ENCODE results near the gene NOL9. TPM values are rescaled to one million over a fixed set of nuclear protein-coding genes. Genes with fewer than 3 reads are reported as not detected.

NOL9 gene
- total and polyA plus RNA-seq, 10 of the 15 experiments (the other 5 are each of a cell fraction or from before 2014, with no cell fraction given), result 3.9 to 35.9 (median 23.0) TPM

DNA sequence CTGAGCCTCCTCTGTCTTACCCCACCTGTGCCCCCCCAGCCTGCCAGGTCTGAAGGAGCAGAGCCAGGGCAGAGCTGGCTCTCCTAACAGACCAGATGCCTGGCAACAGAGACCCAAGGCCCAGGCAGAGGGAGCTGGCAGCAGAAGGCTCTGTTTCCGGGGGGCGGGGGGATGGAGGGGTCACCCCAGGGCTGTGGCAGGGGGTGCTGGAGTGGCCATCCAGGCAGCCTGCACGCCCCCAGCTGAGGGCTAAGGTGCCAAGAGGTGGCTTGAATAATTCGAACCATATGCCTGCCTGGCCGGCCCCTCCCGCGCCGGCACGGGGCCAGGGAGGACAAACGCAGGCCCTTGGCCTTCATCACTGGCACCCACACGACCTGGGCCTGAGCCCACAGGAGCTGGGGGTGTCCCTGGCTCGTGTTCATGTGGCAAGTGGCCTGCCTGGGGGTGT, 46.8 kb downstream of the NOL9 start:
- no peaks in the 10 kb centered on the region for H3K79me2 ChIP-seq (ENCODE audit: control insufficient read depth, insufficient read depth, low read length)
- TF ChIP-seq RB1 (IDR thresholded peaks at IDR 0.05; ENCODE audit: borderline replicate concordance) (no peak), ZNF384 (IDR thresholded peaks at IDR 0.05; ENCODE audit: borderline replicate concordance, low read depth, low read length) (no peak), SKIL (IDR thresholded peaks at IDR 0.05; ENCODE audit: low read depth, poor library complexity, severe bottlenecking) (no peak), LARP7 (IDR thresholded peaks at IDR 0.05) (no peak), TCF12 (IDR thresholded peaks at IDR 0.05; ENCODE audit: low read depth, low read length) (no peak), FOXK2 (IDR thresholded peaks at IDR 0.05) (no peak), RBBP5 (conservative IDR thresholded peaks at IDR 0.05) (no peak), NFYB (IDR thresholded peaks at IDR 0.05; ENCODE audit: insufficient read depth, low read depth, low read length) (no peak), TCF3 (IDR thresholded peaks at IDR 0.05; ENCODE audit: borderline replicate concordance, insufficient read depth, low read depth, low read length) (no peak), CHD2 (IDR thresholded peaks at IDR 0.05; ENCODE audit: borderline replicate concordance, low read depth, low read length) (no peak), SMAD1 (IDR thresholded peaks at IDR 0.05; ENCODE audit: low read depth, partially characterized antibody) (no peak), ATF7 (IDR thresholded peaks at IDR 0.05; ENCODE audit: low read depth) (no peak)
- TF ChIP-seq, protein P1, sequence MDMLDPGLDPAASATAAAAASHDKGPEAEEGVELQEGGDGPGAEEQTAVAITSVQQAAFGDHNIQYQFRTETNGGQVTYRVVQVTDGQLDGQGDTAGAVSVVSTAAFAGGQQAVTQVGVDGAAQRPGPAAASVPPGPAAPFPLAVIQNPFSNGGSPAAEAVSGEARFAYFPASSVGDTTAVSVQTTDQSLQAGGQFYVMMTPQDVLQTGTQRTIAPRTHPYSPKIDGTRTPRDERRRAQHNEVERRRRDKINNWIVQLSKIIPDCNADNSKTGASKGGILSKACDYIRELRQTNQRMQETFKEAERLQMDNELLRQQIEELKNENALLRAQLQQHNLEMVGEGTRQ (IDR thresholded peaks at IDR 0.05; ENCODE audit: borderline replicate concordance, low read depth, low read length), result no peak
- TF ChIP-seq, protein P2, sequence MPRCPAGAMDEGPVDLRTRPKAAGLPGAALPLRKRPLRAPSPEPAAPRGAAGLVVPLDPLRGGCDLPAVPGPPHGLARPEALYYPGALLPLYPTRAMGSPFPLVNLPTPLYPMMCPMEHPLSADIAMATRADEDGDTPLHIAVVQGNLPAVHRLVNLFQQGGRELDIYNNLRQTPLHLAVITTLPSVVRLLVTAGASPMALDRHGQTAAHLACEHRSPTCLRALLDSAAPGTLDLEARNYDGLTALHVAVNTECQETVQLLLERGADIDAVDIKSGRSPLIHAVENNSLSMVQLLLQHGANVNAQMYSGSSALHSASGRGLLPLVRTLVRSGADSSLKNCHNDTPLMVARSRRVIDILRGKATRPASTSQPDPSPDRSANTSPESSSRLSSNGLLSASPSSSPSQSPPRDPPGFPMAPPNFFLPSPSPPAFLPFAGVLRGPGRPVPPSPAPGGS (IDR thresholded peaks at IDR 0.05; ENCODE audit: borderline replicate concordance, insufficient read depth, low read depth, low read length, poor library complexity, severe bottlenecking), result no peak
- ATAC-seq, result no peak
- H3K4me1 ChIP-seq (ENCODE audit: control insufficient read depth, insufficient read depth, low read length), result no peaks in the 10 kb centered on the region
- CTCF ChIA-PET, result interaction anchor here (0.6 kb wide), 1 partner anchor 17 kb away, joined by 4 read pairs; no protein-coding TSS in a partner anchor
- DNase-seq (ENCODE audit: low read depth, low spot score), result no peak
- H3K9me3 ChIP-seq (replicated peaks; ENCODE audit: control insufficient read depth, insufficient read depth, low read length), result no peaks in the 10 kb centered on the region
- H2AFZ ChIP-seq (ENCODE audit: control insufficient read depth, low read depth, low read length), result no peak overlapping the region
- H3K9ac ChIP-seq (ENCODE audit: control insufficient read depth, insufficient read depth, low read length), result no peak overlapping the region
- SMC1A ChIA-PET (ENCODE audit: uncharacterized antibody, unreplicated experiment), result no interaction called here
- H3K27me3 ChIP-seq (replicated peaks in 1 of 2; ENCODE audit: control insufficient read depth in 2 of 2, insufficient read depth in 2 of 2, low read length in 1 of 2), result no peaks in the 10 kb centered on the region; a peak in 1 of 4 replicates
- no peak overlapping the region for H3K27ac ChIP-seq (ENCODE audit: control insufficient read depth, insufficient read depth)
- FAIRE-seq, result no peak
- H3K4me3 ChIP-seq, result no peak overlapping the region
- RAD21 ChIA-PET (ENCODE audit: unreplicated experiment), result interaction anchor here (0.8 kb wide), 1 partner anchor 12 kb away, joined by 4 read pairs; no protein-coding TSS in a partner anchor
- H3K36me3 ChIP-seq (ENCODE audit: control insufficient read depth in 2 of 2, insufficient read depth in 2 of 2, low read length in 1 of 2), result no peaks in the 10 kb centered on the region
- intact Hi-C loops (cut with micrococcal nuclease; ENCODE audit: unreplicated experiment) (no loop called here), in situ Hi-C loops (cut with MboI) (no loop called here)
- WGBS (ENCODE audit: insufficient coverage, insufficient replicate concordance, low lambda C conversion rate, missing lambda C conversion rate), result 39% methylated on average over 11 of the region's 12 CpGs
- no peak overlapping the region for H3K4me2 ChIP-seq (ENCODE audit: control insufficient read depth, insufficient read depth)
- no peaks in the 10 kb centered on the region; the same call in 1 of the 2 replicates for H4K20me1 ChIP-seq (ENCODE audit: control insufficient read depth, insufficient read depth)
- POLR2A ChIA-PET, result interaction anchor here (0.5 to 0.6 kb wide), 3 partner anchors 95 to 134 kb away, joined by 3 to 6 read pairs (median 4); partner anchors contain the start of gene PHF13
- BruUV-seq (replicated peaks), result no TSS peak
